ENCODE data around the gene LRGUK.

Gene LRGUK

GRCh38 chr7:134197345-134197744, 70.2 kb downstream of the LRGUK start:
- Histone ChIP-seq H3K36me3 (ENCODE audit: insufficient read depth, low read length) (no peaks in the 10 kb centered on the region), H3K4me3 (no peak overlapping the region), H3K9me3 (ENCODE audit: low read depth, low read length) (no peaks in the 10 kb centered on the region), H3K9ac (ENCODE audit: insufficient read length) (no peak overlapping the region), H3K27ac (no peak overlapping the region)
- no peak for DNase-seq (ENCODE audit: low read depth, low spot score)
- no peak for TF ChIP-seq EZH2 (IDR thresholded peaks at IDR 0.05)
- no peak for TF ChIP-seq FOXP2 (optimal IDR thresholded peaks at IDR 0.05; ENCODE audit: control extremely low read depth, extremely low read length, insufficient read depth)
- no peak for TF ChIP-seq POLR2AphosphoS5 (IDR thresholded peaks at IDR 0.05; ENCODE audit: borderline replicate concordance, low read depth, low read length)

GRCh38 chr7:134200970-134201369, 73.8 kb downstream of the LRGUK start:
- Histone ChIP-seq H3K4me3 (no peak overlapping the region), H3K27ac (no peak overlapping the region), H3K9ac (ENCODE audit: insufficient read length) (no peak overlapping the region), H3K9me3 (ENCODE audit: low read depth, low read length) (no peaks in the 10 kb centered on the region), H3K36me3 (ENCODE audit: insufficient read depth, low read length) (no peaks in the 10 kb centered on the region)
- no peak for TF ChIP-seq EZH2 (IDR thresholded peaks at IDR 0.05)
- TF ChIP-seq POLR2AphosphoS5 (IDR thresholded peaks at IDR 0.05; ENCODE audit: borderline replicate concordance, low read depth, low read length): no peak
- no peak for TF ChIP-seq FOXP2 (optimal IDR thresholded peaks at IDR 0.05; ENCODE audit: control extremely low read depth, extremely low read length, insufficient read depth)
- DNase-seq (ENCODE audit: low read depth, low spot score): no peak

DNA sequence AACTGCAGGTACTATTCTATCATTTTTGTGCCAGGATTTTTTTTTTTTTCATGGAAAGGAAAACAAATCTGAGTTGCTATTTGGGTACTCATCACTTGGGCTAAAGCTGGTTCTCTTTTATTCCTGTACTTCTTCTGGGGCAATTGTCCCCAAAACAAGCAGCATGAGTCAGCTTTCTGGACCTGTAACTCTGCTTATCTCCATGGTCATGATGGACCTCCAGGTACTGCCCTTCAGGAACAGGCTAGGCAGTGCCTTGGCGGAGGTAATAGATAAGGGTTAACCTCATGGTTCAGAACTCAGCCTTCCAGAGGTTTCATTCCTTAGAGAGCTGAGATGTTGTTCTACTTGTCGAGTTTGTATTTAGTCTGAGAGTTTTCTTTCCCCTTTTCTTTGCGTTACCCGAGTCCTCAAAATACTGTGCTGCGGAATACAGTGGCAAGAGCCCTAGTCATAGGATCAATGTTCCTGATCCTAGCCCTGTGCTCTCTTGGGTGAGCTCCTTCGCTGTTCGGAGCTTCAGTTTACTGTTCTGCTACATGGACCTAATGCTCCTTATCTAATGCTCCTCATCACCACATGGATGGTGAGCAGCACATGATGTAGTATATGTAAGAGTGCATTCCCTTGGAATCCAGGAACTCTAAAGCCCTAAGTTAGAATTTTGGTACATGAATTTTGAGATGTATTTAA, 74.6 kb downstream of the LRGUK start:
- TF ChIP-seq EZH2 (IDR thresholded peaks at IDR 0.05) (no peak), POLR2AphosphoS5 (IDR thresholded peaks at IDR 0.05; ENCODE audit: borderline replicate concordance, low read depth, low read length) (no peak), FOXP2 (optimal IDR thresholded peaks at IDR 0.05; ENCODE audit: control extremely low read depth, extremely low read length, insufficient read depth) (no peak)
- Histone ChIP-seq H3K4me3 (no peak overlapping the region), H3K9me3 (ENCODE audit: low read depth, low read length) (no peaks in the 10 kb centered on the region), H3K9ac (ENCODE audit: insufficient read length) (no peak overlapping the region), H3K36me3 (ENCODE audit: insufficient read depth, low read length) (no peaks in the 10 kb centered on the region), H3K27ac (no peak overlapping the region)
- DNase-seq (ENCODE audit: low read depth, low spot score): no peak

DNA sequence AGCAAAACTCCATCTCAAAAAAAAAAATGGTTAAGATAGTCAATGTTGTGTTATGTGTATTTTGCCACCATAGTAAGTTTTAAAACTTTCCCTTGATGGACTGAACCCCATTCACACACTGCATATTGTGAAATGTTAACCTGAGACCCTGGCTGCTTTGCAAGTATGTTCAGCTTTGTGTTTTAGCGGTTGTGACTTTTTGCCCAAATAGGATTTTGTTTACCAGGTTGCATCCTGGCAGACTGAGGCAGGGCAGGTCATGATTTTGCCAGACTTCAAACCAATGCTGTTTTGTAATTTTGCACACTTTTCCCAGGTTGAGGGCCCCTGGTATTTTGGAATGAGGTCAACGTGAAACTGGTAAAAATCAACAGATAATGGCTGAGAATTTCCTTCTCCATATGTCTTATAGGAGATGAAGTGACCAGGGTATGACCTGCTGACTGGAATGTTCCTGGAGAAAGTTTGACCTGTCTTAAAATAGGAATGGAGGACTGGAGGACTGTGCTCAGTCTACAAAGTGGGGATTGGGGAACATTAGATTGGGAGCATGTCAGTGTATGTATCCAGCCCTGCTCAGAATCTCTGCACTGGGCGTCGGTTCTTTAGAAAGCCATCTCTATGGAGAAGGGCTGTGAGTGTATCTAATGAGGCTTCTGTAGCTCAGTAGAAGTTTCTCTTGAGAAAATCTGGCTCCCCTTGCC, 76.2 kb downstream of the LRGUK start:
- H3K4me3 ChIP-seq: no peak overlapping the region
- H3K27ac ChIP-seq: no peak overlapping the region
- DNase-seq (ENCODE audit: low read depth, low spot score): no peak
- no peak overlapping the region for H3K9ac ChIP-seq (ENCODE audit: insufficient read length)
- H3K9me3 ChIP-seq (ENCODE audit: low read depth, low read length): no peaks in the 10 kb centered on the region
- TF ChIP-seq FOXP2 (optimal IDR thresholded peaks at IDR 0.05; ENCODE audit: control extremely low read depth, extremely low read length, insufficient read depth) (no peak), EZH2 (IDR thresholded peaks at IDR 0.05) (no peak), POLR2AphosphoS5 (IDR thresholded peaks at IDR 0.05; ENCODE audit: borderline replicate concordance, low read depth, low read length) (no peak)
- H3K36me3 ChIP-seq (ENCODE audit: insufficient read depth, low read length): no peaks in the 10 kb centered on the region

DNA sequence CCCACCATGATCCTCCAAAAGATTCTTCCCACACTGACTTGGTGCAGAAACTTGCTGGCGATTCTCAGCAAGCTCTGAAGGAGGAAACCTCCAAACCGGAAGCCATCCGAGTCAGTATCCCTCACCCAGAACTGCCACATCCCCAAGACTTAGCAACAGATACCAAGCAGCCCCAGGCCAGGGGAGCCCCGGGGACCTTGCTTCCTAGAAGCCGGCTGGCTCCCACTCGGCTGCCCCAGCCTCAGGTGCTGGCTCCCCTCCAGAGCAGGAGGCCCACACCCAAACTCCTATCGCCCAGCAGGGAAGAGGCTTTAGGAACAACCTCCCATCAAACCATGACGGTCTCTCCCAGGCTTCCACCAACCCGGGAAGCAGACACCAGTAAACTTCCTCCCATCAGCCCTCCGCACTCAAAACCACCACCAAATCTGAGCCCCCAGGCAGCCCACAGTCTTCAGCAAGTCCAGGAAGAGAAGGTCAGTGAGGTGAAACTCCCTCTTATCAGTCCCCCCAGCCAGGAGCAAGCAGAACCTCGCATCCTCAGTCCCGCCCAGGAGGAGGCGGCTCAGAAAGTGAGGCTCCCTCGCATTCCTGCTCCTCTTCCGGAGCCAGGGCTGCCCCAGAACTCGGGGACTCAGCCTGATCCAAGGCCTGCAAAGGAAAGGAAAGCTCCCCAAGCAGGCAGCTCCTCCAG, 82.3 kb downstream of the LRGUK start:
- TF ChIP-seq POLR2AphosphoS5 (IDR thresholded peaks at IDR 0.05; ENCODE audit: borderline replicate concordance, low read depth, low read length) (no peak), EZH2 (IDR thresholded peaks at IDR 0.05) (no peak), FOXP2 (optimal IDR thresholded peaks at IDR 0.05; ENCODE audit: control extremely low read depth, extremely low read length, insufficient read depth) (no peak)
- no peak overlapping the region for H3K27ac ChIP-seq
- DNase-seq (ENCODE audit: low read depth, low spot score): no peak
- H3K36me3 ChIP-seq (ENCODE audit: insufficient read depth, low read length): no peaks in the 10 kb centered on the region
- H3K9me3 ChIP-seq (ENCODE audit: low read depth, low read length): no peaks in the 10 kb centered on the region
- no peak overlapping the region for H3K9ac ChIP-seq (ENCODE audit: insufficient read length)
- no peak overlapping the region for H3K4me3 ChIP-seq

GRCh38 chr7:134210227-134210626, 83.1 kb downstream of the LRGUK start:
- no peak for TF ChIP-seq POLR2AphosphoS5 (IDR thresholded peaks at IDR 0.05; ENCODE audit: borderline replicate concordance, low read depth, low read length)
- no peak for TF ChIP-seq FOXP2 (optimal IDR thresholded peaks at IDR 0.05; ENCODE audit: control extremely low read depth, extremely low read length, insufficient read depth)
- TF ChIP-seq EZH2 (IDR thresholded peaks at IDR 0.05): no peak
- Histone ChIP-seq H3K9ac (ENCODE audit: insufficient read length) (no peak overlapping the region), H3K36me3 (ENCODE audit: insufficient read depth, low read length) (no peaks in the 10 kb centered on the region), H3K4me3 (no peak overlapping the region), H3K9me3 (ENCODE audit: low read depth, low read length) (no peaks in the 10 kb centered on the region), H3K27ac (no peak overlapping the region)
- DNase-seq (ENCODE audit: low read depth, low spot score): no peak

- Histone ChIP-seq H3K27ac (no peak overlapping the region), H3K9me3 (ENCODE audit: low read depth, low read length) (no peaks in the 10 kb centered on the region), H3K4me3 (no peak overlapping the region), H3K36me3 (ENCODE audit: insufficient read depth, low read length) (no peaks in the 10 kb centered on the region), H3K9ac (ENCODE audit: insufficient read length) (no peak overlapping the region)
- DNase-seq (ENCODE audit: low read depth, low spot score): no peak
- no peak for TF ChIP-seq POLR2AphosphoS5 (IDR thresholded peaks at IDR 0.05; ENCODE audit: borderline replicate concordance, low read depth, low read length)
Measured at GRCh38 chr7:134210976-134211663, 84.0 kb downstream of the LRGUK start.

- Histone ChIP-seq H3K9ac (ENCODE audit: insufficient read length) (no peak overlapping the region), H3K4me3 (no peak overlapping the region), H3K9me3 (ENCODE audit: low read depth, low read length) (no peaks in the 10 kb centered on the region), H3K36me3 (ENCODE audit: insufficient read depth, low read length) (no peaks in the 10 kb centered on the region), H3K27ac (no peak overlapping the region)
- TF ChIP-seq EZH2 (IDR thresholded peaks at IDR 0.05) (no peak), POLR2AphosphoS5 (IDR thresholded peaks at IDR 0.05; ENCODE audit: borderline replicate concordance, low read depth, low read length) (no peak), FOXP2 (optimal IDR thresholded peaks at IDR 0.05; ENCODE audit: control extremely low read depth, extremely low read length, insufficient read depth) (no peak)
- DNase-seq (ENCODE audit: low read depth, low spot score): no peak
Measured at GRCh38 chr7:134211817-134212216, 84.7 kb downstream of the LRGUK start.
